RPMI7951 (cell line): ENCODE measurements around the gene GSC. TPM values are rescaled to one million over a fixed set of nuclear protein-coding genes. Genes with fewer than 3 reads are reported as not detected.
"Not testable (repeated sequence)": the region's sequence is repeated elsewhere in the genome, so short reads cannot be mapped to it uniquely, and the experiment has no call there.

Experiments used
- DNase-seq: peaks from one replicate; pipeline ENCODE4 v3.0.0-alpha.2; 2012; ENCODE audit warnings: low read depth
- total RNA-seq: library from RNA; depleted of rRNA; stranded (reverse); fragments of >200 nt; shearing (Covaris generic); gene quantifications from 2 replicates; pipeline ENCODE4 v1.2.3, GENCODE V29; 2014; rRNA removed

The GSC gene
- total RNA-seq: not detected in 2 replicates

DNA sequence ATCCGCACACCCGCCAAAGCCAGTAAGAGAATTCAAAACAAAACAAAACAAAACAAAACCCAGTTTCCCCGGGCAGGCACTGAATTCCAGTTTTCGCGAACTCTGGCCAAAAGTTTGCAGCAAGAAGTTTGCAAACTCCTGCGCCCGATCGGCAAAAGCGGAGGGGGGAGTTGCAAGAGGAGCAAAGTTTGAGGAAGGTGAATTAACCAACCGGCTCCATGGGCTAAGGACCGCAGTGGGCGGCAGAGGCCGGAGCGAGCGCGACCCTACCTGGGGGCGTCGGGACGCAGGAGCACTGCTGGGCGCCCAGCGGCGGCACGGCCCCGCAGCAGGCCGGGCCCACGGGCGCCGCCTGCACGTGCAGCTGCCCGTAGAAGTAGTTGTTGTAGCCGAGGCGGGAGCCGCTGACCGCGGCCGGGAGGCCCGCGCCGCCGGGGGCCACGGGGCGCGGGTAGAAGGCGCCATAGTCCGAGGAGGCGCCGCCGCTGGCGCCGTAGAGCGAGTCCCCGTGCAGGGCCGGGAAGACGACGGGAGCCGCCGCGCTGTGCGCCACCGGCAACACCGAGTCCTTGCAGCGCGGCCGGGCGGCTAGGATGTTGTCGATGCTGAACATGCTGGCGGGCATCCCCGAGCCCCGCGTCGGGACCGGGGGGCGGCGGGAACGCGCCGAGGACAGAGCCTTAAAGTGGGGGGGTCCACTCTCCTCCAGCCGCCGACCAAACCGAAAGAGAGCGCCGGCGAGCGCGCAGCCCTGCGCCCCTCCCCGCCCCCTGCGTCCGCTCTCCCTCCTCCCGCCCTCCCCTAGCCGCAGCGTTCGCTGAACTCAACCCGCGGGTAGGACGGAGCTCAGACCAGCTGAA is at the start of gene GSC:
Gene GSC (minus strand): TSS at position 723 of the 860 bp plus-strand sequence. CDS start 98 bp downstream, at position 625.
- peak; percentile 5 for DNase-seq

DNA sequence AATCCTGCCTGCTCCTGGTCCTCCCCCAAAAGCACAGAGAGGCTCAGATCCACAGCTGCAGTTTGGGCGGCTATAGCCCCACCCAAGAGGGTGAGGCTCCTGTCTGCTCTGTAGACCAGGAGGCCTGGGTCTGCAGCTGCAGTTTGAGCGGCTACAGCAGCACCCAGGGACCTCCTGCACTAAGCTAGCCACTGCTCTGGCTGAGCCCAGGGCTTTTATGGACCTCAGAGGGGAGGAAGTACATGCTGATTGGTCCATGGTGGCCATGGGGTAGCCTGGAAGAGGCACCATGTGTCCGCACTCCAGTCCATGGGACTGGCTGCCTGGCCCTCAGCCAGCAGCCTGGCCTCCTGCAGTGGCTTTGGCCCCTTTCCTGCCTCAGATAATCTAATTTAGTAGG is 49.6 kb upstream of the GSC start:
- DNase-seq: no peak

DNA sequence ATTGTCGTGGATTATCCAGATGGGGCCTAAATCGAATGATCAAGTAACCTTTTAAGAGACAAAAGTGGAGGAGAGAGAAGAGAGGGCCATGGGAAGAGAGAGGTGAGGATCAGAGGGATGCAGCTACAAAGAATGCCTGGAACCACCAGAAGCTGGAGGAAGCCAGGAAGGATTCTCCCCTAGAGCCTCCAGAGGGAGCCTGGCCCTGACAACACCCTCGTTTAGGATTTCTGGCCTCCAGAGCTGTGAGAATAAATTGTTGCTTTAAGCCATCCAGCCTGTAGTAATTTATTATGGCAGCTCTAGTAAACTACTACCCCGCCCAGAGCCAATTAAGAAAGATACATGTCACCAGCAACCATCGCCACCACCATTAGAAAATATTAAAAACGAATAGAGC is 46.2 kb upstream of the GSC start:
- no peak for DNase-seq

DNA sequence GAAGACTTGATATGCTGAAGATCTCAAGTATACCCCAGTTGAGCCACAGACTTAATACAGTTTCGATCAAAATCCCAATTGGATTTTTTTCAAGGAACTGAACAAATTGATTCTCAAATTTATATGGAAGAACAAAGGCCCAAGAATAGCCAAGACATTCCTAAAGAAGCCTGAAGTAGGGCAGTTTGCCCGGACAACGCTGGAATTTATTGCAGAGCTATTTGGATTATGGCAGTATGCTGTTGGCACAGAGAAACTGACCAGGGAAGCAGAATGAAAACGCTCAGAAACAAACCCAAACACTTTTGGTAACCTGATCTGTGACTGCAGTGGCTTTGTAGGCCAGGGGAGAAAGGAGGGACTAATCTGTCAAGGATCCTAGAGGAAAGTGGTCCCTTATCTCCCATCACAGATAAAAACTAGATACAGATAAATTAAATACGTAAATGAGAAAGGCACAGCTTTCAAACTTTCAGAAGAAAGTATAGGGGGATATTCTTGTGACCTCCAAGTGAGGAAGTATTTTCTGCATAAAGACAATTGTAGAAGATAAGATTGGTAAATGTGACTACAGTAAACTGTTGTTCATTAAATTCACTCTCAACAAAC is 35.9 kb upstream of the GSC start:
- DNase-seq: no peak

DNA sequence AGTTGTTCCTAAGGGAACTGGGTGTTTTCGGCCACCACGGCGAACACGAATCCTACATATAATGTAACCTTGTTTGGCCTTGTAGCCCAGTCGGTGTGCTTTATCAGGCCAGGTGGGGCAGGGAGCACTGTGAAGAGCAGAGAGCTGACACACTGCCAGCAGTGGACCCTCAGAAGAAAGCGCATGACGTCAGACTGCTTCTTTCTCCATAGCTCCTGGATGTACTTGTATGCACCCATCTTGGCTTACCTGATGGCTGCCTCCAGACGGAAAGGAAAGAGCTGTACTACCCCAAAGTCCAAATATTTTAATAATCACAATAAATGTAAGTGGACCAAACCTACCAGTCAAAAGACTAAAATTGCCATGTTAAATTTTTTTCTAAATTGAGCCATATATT is 31.3 kb upstream of the GSC start:
- DNase-seq: no peak

DNA sequence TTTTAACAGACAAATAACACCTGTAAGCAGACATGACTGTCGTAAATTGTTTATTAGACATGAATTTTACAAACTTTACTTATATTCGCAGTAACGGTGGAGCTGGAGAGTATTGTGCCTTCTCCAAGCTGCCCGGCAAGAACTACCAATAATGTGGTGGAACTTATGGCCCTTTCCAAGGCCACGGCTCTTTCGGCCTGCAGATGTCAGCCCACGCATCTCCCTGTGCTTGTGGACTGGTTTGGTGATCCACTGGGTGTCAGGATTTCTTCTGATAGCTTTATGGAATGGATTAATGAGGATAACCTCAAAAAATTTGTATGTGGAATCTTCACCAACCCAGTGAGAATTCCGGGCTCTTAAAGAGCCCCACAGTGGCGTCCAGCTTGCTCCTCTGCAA is 30.9 kb upstream of the GSC start:
- not testable (repeated sequence) for DNase-seq

DNA sequence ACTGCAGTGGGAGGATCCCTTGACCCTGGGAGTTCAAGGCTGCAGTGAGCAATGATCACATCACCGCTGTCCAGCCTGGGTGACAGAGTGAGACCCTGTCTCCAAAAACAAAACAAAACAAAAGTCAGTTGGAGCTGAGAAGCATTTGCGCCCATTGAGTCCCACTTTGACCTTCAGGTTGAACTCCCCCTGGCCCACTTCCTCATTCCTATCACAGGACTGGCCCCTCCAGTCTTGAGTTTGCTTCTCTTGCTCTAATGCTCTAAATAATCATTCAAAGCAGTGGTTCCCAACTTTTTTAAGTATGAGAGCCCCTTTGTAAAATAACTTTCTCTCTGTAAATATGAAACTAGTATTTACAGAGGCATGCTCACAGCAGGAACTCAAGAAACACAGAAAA is 28.0 kb upstream of the GSC start:
- no peak for DNase-seq

DNA sequence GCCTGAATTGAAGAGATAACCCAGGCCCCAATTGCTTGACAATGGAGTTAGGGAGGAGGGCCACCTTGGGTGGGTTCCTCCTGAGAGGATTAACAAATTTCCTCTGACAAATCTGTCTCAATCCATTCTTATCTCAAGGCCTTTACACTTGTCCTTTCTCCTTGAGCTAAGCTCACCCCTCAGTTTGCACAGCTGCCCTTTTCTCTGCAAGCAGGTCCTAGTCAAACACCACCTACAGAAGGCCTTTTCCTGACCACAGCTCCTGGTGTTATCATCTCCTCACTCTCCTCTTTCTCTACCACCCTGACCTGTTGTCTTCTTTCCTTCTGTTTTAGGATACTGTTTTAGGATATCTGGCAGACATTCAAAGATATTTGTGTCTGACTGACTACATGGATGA is 26.4 kb upstream of the GSC start:
- no peak for DNase-seq

DNA sequence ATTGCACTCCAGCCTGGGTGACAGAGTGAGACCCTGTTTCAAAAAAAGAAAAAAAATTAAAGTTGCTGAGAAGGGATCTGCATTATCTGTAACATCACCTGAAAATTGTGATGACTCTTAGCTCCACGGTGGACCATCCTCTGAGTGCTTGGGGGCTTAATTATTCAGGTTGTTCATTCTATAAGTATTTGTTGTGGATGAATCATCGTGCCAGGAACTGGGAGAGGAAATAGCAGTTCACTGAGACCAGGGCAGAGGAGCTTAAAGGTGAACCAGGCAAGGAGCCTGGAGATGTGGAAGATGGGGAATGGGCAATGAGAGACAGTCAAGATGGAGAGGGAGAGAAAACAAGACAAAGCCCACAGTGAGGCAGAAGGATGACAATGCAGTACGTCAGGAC is 25.5 kb upstream of the GSC start:
- no peak for DNase-seq

DNA sequence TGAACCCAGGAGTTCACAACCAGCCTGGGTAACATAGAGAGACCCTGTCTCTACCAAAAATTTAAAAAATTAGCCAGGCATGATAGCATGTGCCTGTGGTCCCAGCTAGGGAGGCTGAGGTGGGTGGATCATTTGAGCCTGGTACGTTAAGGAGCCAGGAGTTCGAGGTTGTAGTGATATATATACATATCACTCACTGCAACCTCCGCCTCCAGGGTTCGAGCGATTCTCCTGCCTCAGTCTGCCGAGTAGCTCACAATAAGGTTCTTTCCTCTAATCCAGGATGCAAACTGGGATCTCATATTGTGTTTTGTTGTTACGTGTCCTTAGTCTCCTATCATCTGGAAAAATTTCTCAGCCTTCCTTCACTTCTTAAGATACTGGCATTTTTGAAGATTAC is 24.0 kb upstream of the GSC start:
- no peak for DNase-seq

DNA sequence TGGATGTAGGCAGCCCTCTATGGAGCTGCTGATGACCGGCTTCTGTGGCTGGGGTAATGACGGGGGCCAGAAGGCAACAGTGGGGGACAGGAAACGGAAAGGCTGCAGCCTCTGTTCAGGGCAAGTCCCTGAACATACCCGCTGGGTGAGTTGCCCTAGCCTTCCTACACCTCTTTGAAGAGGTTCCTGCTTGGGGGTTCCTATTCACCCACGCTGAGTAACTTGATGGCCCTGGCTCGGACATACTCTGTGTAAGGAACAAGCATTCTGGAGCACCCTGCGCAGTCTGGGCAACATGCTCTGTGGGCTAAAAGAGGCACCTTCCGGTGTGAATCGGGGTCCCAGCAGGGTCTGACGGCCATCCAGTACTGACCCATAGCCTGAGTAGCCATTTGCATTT is 17.7 kb upstream of the GSC start:
- DNase-seq: no peak

DNA sequence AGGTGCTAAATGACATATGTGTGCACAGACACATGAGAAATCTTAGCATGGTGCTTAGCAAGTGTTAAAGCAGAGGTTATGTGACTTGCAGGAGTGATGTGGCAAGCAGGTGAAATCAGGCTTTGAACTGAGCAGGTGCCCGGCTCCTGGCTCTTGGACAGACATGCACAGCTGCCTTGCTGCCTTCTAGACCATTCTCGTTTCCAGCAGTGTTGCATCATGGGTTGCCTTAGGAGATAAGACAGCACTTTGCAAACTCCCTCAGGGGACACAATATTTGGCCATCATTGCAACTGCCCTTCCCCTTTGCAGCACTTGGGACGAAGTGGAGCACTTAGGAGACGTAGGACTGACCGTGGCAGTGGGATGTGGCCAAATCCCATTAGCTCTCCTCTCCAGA is 17.2 kb upstream of the GSC start:
- no peak for DNase-seq

DNA sequence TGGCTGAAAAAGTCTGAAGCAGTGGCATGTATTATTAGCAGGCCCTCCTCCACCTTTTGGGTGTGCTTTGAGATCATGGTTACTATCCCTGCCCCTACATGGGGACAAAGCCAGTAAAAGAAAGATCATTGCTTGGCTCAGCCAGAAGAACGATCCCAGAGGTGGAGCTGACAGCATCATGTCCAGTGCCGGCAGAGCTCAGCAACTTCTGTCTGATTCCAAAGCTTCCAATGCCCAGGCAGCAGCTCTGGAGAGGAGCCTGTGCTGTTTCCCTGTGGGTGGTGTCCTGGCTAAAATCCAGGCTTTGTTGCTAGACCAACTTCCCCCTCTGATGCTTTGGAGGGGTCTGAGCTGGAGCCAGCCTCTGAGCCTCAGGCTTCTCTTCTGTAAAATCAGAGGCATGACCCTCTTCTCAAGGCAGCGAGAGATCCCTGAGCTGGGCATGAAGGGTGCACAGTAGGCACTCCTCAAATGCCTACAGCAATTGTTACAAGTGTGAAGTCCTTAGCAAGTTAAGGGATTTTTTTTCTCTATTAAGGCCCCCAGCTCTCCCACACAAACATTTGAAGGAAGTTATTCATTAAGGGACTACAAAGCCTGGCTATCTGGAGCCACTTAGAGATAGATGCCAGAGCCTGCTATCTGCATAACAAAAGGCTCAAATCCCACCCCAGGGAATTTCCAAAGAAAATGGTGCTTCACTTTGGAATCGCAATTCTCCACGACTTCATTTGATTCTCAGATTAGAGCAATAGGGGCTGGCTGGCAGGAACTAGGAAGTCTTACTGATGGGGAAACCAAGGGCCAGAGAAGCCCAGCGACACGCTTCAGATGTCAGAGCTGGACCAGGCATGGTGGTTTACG is 10.9 kb upstream of the GSC start:
- DNase-seq: no peak

DNA sequence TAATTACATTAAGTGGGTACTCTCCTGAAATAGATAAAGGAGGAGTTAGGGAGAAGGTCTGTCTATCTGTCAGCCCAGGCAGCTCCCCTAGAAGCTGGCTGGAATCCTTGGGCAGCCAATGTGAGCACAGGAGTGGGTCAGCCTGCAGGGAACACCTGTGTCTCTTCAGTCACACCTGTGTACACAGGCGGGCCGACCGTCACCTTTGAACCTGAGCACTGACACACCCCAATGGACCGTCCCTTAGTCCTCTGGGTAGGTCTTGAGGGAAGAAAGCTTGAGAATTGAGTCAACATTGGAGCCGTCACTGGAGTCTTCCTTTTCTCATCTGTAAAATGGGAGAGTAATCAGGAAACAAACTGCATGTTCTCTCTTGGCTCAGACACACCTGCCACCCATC is 9.8 kb upstream of the GSC start:
- DNase-seq: no peak

DNA sequence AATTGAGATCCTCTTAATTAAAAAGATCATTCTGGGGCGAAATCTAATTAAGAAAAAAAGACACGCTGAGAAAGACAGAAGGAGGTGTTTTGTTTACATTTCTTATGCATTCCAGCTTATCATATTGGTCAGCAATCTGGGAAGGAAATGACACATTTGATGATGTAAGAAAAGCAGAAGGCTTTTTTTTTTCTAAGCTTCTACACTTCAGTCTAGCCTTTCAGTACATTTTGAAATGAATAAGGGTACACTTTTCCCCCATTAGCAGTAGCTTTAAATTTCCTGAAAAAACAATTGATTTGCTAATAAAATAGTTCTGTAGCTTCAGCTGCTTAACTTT is 5.9 kb upstream of the GSC start:
- no peak for DNase-seq

DNA sequence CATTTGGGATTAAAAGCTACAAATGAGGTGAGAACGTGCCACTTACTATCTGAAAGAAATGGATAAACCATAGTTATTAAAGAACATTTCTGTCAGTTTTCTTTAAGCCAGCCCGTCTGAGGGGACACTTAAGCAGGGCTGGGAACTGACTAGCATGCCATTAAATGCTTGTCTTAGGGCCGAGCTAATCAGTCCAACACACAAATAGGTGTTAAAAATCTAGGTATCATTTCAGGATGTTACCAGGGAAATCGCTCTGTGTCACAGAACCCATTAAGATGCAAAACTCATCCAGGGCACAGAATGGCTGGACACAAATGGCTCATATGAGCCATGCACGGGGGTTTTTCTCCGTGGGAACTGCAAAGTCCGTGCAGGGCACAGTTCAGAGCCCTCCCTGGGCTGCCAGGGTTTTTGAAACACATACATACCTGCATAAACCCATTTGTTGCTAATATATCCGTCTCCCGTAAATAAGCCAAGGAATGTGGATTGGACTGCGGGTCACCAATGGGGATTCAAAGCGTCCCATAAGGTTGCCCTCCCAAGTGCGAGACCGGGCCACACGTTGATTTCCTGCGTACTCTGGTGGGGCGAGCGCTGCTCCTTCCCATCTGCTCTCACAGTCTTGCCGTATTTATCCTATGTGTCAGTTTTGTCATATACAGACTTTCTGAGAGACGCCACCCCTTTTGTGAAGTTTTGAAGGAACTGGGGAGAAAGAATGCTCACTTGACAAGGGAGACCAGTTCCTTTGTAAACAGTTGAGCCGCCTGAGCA is 5.4 kb upstream of the GSC start:
- DNase-seq: no peak

DNA sequence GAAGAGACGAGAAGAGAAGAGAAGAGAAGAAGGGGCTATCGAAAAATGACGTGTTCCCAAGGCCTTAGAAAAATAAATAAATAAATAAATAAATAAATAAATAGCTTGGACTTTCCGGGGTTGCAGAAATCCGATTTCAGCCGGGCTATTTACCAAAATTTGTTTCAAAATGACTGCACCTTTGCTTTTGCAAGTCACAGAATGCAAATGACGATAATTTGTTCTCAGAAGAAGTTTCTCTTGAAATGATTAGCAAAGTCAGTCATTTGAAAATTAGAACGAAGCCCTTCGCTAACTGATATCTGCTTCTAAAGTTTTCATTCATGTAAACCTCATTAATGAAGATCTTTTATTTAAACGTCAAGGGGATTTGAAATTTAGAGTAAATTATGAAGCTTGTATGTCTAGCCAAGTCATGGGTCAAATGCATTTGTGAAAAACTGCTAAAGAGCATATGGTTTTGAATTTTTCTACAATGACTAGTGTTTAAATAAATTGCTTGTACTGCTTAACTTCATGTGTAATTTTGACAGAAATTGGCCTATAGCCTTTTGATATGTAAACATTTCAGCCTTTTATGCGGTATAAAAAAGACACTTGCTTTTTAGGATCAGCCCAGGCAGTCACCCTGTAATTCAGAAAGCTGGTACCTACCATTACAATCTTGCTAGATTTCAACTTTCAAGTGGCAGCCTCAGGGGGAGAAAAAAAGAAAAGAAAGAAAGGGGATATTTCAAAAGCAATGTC is 4.6 kb upstream of the GSC start:
- DNase-seq: no peak

DNA sequence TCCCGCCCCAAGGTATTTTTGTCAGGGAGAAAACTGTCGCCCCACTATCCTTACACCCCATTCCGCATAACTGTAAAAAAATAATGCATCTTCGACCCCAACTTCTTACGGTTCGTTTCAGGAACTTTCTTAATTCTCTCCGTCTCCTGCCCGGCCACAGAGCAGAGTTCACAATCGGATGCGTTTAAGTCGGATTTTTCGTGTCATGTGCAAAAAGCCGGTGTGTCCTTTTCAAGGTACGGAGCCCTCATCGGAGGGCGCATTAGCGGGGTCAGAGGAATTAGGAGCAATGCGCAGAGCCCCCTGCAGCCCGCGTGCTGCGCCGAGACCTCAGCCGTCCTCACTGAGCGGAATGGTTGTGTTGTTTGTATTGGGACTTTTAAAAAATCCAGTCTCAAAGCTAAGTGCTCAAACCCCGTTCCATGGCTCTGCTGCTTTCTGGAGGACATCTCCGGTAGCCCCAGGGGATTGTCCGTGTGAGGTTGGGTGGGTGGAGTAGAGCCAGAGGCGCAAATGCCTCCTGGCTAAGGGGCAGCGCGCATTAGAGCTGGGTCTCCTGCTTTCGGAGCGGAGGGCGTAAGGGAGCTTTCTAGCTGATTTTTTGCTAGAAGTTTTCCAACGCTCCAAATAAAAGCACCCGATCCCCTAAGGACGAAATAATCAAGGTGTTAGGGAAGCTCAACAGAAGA is 3.9 kb upstream of the GSC start:
- DNase-seq: no peak

DNA sequence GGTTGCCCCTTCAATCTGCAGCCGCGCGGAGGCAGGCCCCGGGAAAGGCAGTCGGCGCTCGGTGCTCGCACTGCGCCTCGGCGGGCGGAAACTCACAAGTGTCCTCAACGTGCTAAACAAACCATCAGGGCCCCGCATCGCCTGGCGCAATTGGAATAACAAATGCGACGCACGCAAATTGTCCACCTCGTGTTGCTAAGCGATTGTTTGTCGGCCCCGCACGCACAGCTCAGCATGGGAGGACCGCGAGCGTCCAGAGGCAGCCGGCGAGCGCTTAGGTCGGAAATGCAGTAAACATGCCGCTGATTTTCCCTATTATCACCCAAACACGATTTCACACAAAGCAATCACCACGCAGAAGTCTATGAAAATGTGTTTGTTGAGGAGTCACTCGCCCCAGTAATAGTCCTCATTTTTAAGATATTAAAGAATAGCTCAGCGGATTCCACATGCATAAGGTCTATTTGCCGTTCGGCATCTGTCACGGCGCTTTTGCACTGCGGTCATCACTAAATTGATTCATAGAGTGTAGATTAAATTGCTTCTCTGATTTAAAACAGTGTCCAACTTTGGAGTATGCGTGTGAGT is 3.2 kb upstream of the GSC start:
- DNase-seq: no peak

DNA sequence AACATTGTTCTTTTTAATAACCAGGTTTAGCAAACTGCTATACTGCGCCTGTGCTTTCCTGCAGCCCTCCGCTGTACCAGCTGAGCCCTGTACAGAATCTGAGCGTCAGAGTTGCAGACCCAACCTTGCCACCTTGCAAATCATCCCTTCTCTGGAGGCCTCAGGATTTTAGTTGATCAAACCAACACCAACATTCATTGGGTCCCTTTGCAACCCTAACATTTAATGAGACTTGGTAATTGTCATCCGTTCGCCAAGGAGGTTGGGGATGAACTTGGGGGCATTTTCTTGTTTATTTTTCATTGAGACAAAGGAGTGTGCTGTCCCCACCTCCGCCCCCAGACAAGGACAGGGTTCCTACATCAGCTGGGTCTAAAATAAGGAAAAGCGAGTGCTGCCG is 2.6 kb upstream of the GSC start:
- DNase-seq: no peak
